HepG2 (cell line): Measurements from ENCODE around the gene RCC2.

ENCODE experiments used
- CC2D1A ChIP-seq: sonication (generic); formaldehyde crosslinking; IDR thresholded peaks from 2 replicates; pipeline ENCODE4 v1.8.1; 2023; ENCODE audit warnings: mild to moderate bottlenecking, missing genetic modification reagents
- CREB1 ChIP-seq, 2 experiments: fragments of 450-650 bp in 1 of 2; IDR thresholded peaks; 2 replicates each; pipeline ENCODE4 v1.6.1; 2016 to 2017; ENCODE audit warnings: control low read depth in 1 of 2, mild to moderate bottlenecking in 1 of 2, missing compliant biosample characterization in 1 of 2, missing genetic modification characterization in 1 of 2
- CTCF ChIP-seq: sonication (generic); formaldehyde crosslinking; IDR thresholded peaks from 2 replicates; pipeline ENCODE4 v1.5.0; 2020; ENCODE audit warnings: mild to moderate bottlenecking, missing genetic modification reagents, moderate library complexity
- NFATC3 ChIP-seq: sonication (generic); formaldehyde crosslinking; IDR thresholded peaks from 2 replicates; pipeline ENCODE4 v1.5.1; 2020; ENCODE audit warnings: mild to moderate bottlenecking, missing genetic modification reagents
- NFIC ChIP-seq: IDR thresholded peaks from 2 replicates; pipeline ENCODE4 v1.6.1; 2012; ENCODE audit warnings: mild to moderate bottlenecking, low read length, inconsistent platforms
- POLR2A ChIP-seq, 2 experiments: IDR thresholded peaks; 2 replicates each; pipeline ENCODE4 v1.6.1; 2011; ENCODE audit warnings: low read depth in 2 of 2, low read length in 2 of 2, mild to moderate bottlenecking in 1 of 2, moderate library complexity in 1 of 2; ENCODE audit not compliant: insufficient read depth in 1 of 2
- SRF ChIP-seq: IDR thresholded peaks from 2 replicates; pipeline ENCODE4 v1.6.1; 2011; ENCODE audit warnings: mild to moderate bottlenecking, low read depth, low read length, moderate library complexity

DNA sequence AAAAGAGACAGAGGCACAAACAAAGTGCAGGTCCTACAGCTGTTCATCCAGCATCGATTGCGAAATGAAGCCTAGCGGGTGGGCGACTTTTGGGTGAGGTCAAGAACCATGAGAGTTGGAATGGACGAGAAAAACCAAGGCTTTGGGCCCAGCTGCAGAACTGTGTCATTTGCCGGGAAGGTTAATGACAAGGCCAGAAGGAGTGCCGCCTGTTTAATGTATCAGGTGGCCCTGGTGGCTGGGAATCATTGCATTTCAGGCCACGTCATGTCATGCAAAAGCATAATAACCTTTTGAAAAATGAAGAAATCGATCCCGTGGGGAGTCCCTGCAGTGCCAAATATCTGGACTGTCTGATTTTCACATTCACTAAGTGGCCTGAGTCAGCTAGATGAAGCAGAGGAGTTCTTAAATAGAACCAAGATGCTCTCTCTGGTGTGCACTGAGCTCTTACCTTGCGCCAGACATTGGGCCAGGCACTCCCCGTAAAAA lies 8.1 kb upstream of the RCC2 start:
- TF ChIP-seq CC2D1A (CRISPR knock-in tag) (no peak), NFATC3 (no peak), SRF (no peak), CREB1 (IDR thresholded peaks at IDR 0.05) (no peak), CREB1 (CRISPR knock-in tag; IDR thresholded peaks at IDR 0.05) (no peak), POLR2A (IDR thresholded peaks at IDR 0.05; ENCODE audit: insufficient read depth in 1 of 2, low read depth in 2 of 2, low read length in 2 of 2) (no peak), NFIC (no peak), CTCF (no peak)
